ENCODE results near the gene TCF7L2. TPM values are rescaled to one million over a fixed set of nuclear protein-coding genes. Genes with fewer than 3 reads are reported as not detected.

Gene TCF7L2
- 52.5 TPM for total RNA-seq

- peak; percentile 96 for DNase-seq (ENCODE audit: low spot score)
Measured at GRCh38 chr10:112949875-112950507, at the start of gene TCF7L2. Gene TCF7L2, plus strand, starts transcription at chr10:112950247. Its CDS starts 510 bp downstream, at chr10:112950757.

GRCh38 chr10:112902730-112903129, 47.3 kb upstream of the TCF7L2 start:
- DNase-seq (ENCODE audit: low spot score): no peak

DNA sequence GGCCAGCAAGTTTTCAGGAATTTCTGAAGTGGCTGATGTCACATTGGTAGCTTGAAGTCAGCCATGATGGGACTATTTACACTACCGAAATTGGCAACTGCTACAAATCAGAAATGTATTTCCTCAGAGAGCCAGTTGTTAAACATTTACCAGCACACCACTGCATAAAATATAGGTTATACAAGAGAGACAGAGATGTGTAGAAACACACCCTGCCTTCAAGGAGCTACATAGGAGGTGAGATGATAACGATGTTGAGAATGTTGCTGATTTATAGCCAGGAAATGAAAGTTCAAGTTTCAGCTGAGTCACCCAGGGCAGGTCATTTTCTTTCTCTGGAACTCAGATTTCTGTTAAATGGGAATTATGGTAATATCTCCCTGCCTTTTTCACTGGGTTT, 46.0 kb upstream of the TCF7L2 start:
- DNase-seq (ENCODE audit: low spot score): no peak

DNA sequence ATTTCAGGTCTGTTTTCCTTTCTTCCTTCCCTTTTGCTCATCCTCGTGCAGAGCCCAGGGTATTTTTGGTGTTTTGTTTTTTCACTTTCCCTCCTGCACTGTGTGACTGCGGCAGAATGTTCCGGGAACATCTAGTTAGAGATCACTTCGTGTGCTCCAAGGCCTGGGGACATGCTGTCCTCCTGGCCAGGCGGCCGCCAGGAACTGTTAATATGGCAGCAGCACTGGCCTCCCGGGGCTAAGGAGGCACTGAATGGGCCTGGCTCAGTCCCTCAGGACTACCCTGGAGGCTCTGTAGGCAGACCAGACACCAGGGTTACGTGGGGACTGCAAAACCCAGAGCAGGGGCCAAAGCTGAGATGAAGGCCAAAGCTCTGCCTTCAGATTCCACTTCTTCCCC, 43.1 kb upstream of the TCF7L2 start:
- no peak for DNase-seq (ENCODE audit: low spot score)

DNA sequence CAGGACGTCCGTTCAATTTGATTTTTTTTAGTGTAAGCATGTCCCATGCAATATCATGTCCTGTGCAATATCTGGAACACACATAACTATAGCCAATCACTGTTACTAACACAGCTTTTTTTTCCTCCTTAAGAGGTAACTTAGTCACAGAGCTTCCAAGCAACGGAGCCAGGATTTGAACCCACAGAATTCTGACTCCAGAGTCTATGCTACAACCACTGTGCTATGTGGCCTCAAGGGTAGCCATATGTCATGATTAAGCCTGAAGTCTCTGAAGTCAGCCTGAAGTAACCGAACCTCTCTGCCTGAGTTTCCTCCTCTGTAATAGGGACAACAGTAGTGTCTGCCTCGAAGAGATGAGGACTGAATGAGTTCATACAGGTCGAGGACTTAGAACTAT, 42.2 kb upstream of the TCF7L2 start:
- no peak for DNase-seq (ENCODE audit: low spot score)

GRCh38 chr10:112911206-112911605, 38.8 kb upstream of the TCF7L2 start:
- no peak for DNase-seq (ENCODE audit: low spot score)

DNA sequence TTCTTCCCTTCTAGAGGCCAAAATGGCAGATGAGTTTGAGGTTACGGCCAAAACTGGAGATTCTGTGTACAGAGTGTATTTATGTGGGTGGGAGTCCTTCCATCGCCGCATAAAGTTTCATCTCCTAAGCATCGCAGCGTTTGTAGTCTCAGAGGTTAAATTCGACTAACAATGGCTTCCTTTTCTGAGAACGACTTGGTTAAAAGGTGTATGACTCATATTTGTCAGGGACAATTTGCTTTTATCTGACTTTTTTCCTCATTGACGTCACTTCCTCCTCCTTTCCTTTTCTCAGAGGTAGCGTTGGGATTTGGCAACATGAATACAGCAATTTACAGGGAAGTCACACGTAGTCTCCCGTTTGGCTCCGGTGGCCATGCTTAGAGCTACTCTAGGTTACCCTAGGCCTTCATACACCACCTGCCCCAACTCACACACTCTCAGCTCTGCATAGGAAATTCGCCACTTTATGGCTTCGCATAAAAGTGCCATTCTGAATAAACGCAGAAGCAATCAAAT, 37.6 kb upstream of the TCF7L2 start:
- DNase-seq (ENCODE audit: low spot score): no peak

GRCh38 chr10:112913255-112913654, 36.8 kb upstream of the TCF7L2 start:
- DNase-seq (ENCODE audit: low spot score): no peak

DNA sequence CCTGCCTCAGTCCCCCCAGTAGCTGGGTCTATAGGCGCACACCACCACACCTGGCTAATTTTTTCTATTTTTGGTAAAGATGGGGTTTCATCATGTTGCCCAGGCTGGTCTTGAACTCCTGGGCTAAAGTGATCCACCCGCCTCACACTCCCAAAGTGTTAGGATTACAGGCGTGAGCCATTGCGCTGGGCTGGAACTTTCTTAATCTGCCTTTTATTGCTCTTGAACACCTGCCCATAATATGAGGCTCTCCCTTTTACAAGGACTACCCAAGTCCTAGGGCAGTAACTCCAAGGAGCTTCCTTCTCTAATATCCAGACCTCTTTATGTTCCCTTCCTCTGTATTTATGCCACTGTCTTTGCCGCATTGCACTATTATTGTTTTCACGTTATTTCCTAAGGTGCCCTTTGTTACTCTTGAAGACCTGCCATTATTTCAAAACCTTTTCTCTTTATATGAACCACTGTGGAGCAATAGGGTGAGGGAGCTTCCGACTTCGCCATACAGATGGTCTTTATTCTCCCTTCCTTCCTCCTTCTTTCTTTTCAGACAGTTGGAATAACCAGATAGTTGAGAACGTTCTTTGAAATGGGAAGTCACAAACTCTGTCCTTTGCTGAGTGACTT, 36.3 kb upstream of the TCF7L2 start:
- DNase-seq (ENCODE audit: low spot score): no peak

DNA sequence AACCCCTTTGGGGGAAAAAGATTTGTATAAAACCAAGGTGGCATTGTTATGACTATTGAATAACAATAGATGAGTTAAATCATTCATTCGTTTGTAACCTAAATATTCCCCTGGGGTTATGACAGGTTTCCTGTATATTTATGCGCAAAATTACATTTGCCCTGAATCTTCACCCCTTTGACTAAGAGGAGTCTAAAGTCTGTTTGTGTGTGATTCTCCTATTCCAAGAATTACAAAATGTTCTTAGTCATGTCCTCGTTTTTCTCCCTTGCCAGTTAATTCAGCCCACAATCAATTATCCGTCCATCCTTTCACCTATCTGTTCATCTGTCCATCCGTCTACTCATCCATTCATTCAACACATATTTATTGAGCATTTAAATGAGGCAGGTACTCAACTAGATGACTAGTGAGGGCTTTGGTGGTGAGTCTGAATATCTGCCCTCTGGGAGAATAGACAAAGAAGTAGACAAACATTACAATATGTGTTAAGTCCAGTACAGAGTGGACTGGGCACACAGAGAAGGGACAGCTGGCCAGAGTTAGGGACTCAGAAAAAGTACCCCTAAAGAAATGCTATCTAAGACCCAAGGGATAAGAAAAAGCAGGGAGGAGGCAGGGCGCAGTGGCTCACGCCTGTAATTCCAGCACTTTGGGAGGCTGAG, 35.6 kb upstream of the TCF7L2 start:
- DNase-seq (ENCODE audit: low spot score): no peak

DNA sequence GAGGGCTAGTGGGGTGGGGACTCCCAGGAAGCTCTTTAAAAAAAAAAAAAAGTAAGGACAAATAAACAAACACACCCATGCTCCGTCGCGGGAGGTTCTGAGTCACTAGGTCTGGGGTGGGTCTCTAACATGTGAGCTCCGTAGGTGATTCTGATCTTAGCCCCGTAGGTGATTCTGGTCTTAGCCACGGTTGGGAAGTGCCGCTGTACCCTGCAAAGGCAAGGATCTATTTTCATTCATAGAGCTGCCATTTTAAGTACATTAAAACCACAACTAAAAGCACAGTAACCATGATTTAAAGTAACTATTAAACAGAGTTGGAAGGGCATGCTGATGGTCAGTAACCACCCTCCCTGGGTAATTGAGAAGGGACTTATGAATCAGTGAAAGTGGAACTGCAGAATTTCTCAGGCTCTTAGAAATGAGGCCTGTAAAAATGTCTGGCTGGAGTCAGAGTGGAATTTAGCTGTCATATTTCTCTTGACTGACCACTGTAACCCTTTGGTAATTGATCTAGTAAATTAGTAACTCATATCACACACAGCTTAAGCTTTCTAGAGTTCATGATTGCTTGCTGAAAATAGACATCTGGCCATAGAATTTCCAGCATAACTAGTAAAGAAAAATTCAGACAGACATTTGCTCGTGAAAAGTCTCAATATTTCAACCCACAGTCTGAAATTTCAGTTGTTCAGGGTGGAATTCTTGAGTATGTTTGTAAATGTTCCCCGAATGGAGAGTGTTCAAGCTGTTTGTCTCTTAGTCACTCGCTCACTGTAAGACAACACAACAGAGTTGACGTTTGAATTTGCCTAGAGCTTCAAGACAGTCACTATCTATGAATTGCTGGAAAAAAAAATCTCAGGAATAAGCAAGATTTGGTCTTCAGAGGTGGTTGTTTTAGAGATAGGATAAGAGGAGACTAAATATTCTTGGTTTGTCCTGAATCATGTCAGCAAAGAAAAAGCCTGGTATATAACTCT, 34.2 kb upstream of the TCF7L2 start:
- peak; percentile 69 for DNase-seq (ENCODE audit: low spot score)

GRCh38 chr10:112917681-112918080, 32.4 kb upstream of the TCF7L2 start:
- DNase-seq (ENCODE audit: low spot score): no peak

GRCh38 chr10:112918771-112919170, 31.3 kb upstream of the TCF7L2 start:
- no peak for DNase-seq (ENCODE audit: low spot score)

GRCh38 chr10:112919721-112920120, 30.3 kb upstream of the TCF7L2 start:
- DNase-seq (ENCODE audit: low spot score): no peak

GRCh38 chr10:112926906-112927688, 22.9 kb upstream of the TCF7L2 start:
- DNase-seq (ENCODE audit: low spot score): no peak

DNA sequence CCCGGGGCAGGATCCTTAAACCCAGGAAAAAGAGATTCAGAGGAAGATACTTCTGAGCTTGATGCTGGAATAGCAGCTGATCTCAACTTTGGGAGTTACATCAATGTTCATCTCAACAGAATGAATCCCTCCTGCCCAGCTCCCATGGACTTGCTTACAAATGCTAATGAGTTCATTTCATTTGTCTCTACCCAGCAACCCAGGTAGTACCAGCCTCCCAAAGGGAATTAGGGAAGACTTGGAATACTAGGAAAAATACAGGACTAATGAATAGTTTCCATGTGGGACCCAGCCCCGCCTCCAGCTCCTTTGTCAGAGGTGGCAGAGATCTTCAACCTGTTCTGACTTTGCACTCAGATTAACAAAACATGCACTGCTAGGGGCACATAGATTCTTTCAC, 22.1 kb upstream of the TCF7L2 start:
- DNase-seq (ENCODE audit: low spot score): no peak

DNA sequence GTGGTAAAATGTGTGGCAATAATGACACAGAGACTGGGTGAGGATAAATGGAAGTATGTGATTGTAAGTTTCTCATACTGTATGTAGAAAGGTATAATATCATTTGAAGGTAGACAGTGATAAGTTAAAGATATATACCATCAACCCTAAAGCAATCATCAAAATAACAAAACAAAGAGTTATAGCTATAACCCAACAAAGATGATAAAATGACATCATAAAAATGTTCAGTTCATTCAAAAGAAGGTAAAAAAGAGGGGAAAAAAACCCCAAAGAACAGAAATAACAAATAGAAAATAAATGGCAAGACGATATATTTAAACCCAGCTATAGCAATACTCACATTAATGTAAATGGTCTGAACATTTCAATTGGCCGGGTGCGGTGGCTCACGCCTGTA, 17.4 kb upstream of the TCF7L2 start:
- no peak for DNase-seq (ENCODE audit: low spot score)

DNA sequence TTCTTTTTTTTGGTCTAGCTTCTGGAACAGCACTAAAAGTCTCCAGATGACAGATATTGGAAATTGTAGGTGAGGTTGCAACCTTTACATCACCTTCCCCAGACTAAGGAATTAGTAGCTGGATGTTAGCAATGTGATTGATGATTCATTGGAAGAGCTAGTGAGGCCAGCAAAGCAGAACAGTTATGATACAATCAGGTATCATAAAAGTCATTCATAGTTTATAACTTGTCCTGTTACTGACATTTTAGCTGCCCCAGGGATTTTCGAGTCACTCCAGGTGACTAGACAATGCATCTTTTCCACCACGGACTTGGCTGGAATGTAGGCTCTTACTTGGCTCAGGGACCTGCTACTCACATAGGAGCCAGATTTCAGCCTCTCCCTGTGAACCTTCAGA, 15.9 kb upstream of the TCF7L2 start:
- DNase-seq (ENCODE audit: low spot score): no peak

DNA sequence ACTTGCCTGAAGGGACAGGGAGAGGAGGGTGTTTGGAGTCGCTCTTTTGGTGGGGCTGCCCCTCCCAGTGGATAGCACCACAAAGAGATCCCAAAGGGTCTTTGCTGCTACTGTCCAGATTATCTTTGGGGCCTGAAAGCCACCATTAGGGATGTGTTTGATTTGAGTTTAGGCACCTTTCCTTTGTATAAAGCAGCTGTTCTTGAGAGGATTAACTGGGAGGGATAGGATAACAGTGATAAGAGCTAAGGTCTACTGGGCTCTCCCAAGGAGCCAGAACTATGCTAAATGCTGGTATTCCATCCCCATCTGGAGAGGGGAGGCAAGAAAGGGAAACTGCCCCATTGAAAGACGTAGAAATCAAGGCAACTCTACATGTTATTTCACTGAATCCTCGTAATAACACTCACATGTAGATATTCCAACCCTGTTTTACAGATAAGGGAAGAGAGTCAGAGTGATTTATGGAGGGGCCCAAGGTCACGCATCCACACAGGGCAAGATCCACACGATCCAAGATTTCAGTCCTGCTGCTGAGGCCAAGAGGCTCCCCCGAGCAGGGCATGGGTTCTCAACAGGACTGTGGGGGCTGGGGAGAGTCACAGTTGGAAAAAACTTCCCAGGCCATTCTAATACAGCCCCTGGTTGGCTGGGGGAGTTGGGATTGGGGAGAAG, 11.1 kb upstream of the TCF7L2 start:
- DNase-seq (ENCODE audit: low spot score): no peak

DNA sequence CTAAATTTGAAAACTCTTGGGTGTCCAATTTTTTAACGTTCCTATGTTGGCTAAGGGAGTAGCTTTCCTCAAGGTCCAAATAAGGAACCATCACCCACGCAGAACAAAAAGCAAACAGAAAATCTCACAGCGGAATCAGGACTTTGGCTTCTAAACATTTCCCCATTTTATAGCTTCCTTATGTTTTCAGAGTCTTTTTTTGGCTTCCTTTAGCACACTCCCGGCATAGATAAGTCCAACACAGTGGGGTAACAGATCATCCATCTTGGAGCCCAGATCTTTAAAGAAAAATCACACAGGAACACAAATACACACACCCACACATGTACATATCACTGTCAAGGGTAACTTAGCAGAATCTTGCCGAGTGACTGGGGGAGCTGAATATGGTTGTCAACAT, 4.2 kb upstream of the TCF7L2 start:
- DNase-seq (ENCODE audit: low spot score): no peak
